ENCODE data around the gene HSPA1A.

GRCh38 chr6:31826793-31827285 lies 11.5 kb downstream of the HSPA1A start:
- TF ChIP-seq CTCF (optimal IDR thresholded peaks at IDR 0.05 in 1 of 3, IDR thresholded peaks at IDR 0.05 in 1 of 3, conservative IDR thresholded peaks at IDR 0.05 in 1 of 3; ENCODE audit: extremely low read depth in 1 of 3, insufficient read depth in 2 of 3, low read length in 3 of 3) (no peak), EZH2 (IDR thresholded peaks at IDR 0.05; ENCODE audit: low read length) (no peak)
